ENCODE results near the gene CD274. TPM values are rescaled to one million over a fixed set of nuclear protein-coding genes. Genes with fewer than 3 reads are reported as not detected.
A peak's percentile ranks its signal among the peaks of the same experiment; 100 is the strongest.
"Not testable (repeated sequence)": the region's sequence is repeated elsewhere in the genome, so short reads cannot be mapped to it uniquely, and the experiment has no call there.

CD274 gene
- total RNA-seq, 1 donor from 2014 or later = not detected

- Mint-ChIP-seq H3K9me3 (ENCODE audit: unreplicated experiment) (peaks cover 4% of the 10 kb centered on the region), H3K27ac (ENCODE audit: unreplicated experiment) (no peak overlapping the region), H3K4me3 (ENCODE audit: unreplicated experiment) (no peak overlapping the region), H3K4me1 (ENCODE audit: low read depth, unreplicated experiment) (peaks cover 7% of the 10 kb centered on the region), H3K27me3 (ENCODE audit: unreplicated experiment) (no peaks in the 10 kb centered on the region), H3K36me3 (ENCODE audit: unreplicated experiment) (peaks cover 1% of the 10 kb centered on the region)
- TF ChIP-seq CTCF (IDR thresholded peaks at IDR 0.05; ENCODE audit: partially characterized antibody, unreplicated experiment) = no peak
- no peak for DNase-seq
Observed at GRCh38 chr9:5440426-5440825, 9.9 kb upstream of the CD274 start.

GRCh38 chr9:5441043-5441442, 9.3 kb upstream of the CD274 start:
- Mint-ChIP-seq H3K36me3 (ENCODE audit: unreplicated experiment) (no peaks in the 10 kb centered on the region), H3K9me3 (ENCODE audit: unreplicated experiment) (peaks cover 4% of the 10 kb centered on the region), H3K27me3 (ENCODE audit: unreplicated experiment) (no peaks in the 10 kb centered on the region), H3K4me1 (ENCODE audit: low read depth, unreplicated experiment) (peaks cover 7% of the 10 kb centered on the region), H3K27ac (ENCODE audit: unreplicated experiment) (no peak overlapping the region), H3K4me3 (ENCODE audit: unreplicated experiment) (no peak overlapping the region)
- TF ChIP-seq CTCF (IDR thresholded peaks at IDR 0.05; ENCODE audit: partially characterized antibody, unreplicated experiment) = no peak
- no peak for DNase-seq

- peak; percentile 21 for TF ChIP-seq CTCF (IDR thresholded peaks at IDR 0.05; ENCODE audit: partially characterized antibody, unreplicated experiment)
- Mint-ChIP-seq H3K9me3 (ENCODE audit: unreplicated experiment) (peaks cover 2% of the 10 kb centered on the region), H3K36me3 (ENCODE audit: unreplicated experiment) (no peaks in the 10 kb centered on the region), H3K27ac (ENCODE audit: unreplicated experiment) (no peak overlapping the region), H3K4me3 (ENCODE audit: unreplicated experiment) (no peak overlapping the region), H3K4me1 (ENCODE audit: low read depth, unreplicated experiment) (peaks cover 8% of the 10 kb centered on the region), H3K27me3 (ENCODE audit: unreplicated experiment) (no peaks in the 10 kb centered on the region)
- DNase-seq = no peak
Observed at GRCh38 chr9:5442400-5443011, 7.8 kb upstream of the CD274 start.

- Mint-ChIP-seq H3K27me3 (ENCODE audit: unreplicated experiment) (no peaks in the 10 kb centered on the region), H3K9me3 (ENCODE audit: unreplicated experiment) (no peaks in the 10 kb centered on the region), H3K27ac (ENCODE audit: unreplicated experiment) (no peak overlapping the region), H3K4me3 (ENCODE audit: unreplicated experiment) (no peak overlapping the region), H3K36me3 (ENCODE audit: unreplicated experiment) (no peaks in the 10 kb centered on the region), H3K4me1 (ENCODE audit: low read depth, unreplicated experiment) (peaks cover 4% of the 10 kb centered on the region)
- TF ChIP-seq CTCF (IDR thresholded peaks at IDR 0.05; ENCODE audit: partially characterized antibody, unreplicated experiment) = no peak
- no peak for DNase-seq
Observed at GRCh38 chr9:5443850-5444249, 6.5 kb upstream of the CD274 start.

- H3K36me3 Mint-ChIP-seq (ENCODE audit: unreplicated experiment); H3K9me3 Mint-ChIP-seq (ENCODE audit: unreplicated experiment); H3K4me1 Mint-ChIP-seq (ENCODE audit: low read depth, unreplicated experiment); DNase-seq; H3K4me3 Mint-ChIP-seq (ENCODE audit: unreplicated experiment); H3K27ac Mint-ChIP-seq (ENCODE audit: unreplicated experiment); H3K27me3 Mint-ChIP-seq (ENCODE audit: unreplicated experiment): not testable (repeated sequence)
Observed at GRCh38 chr9:5445096-5445495, 5.2 kb upstream of the CD274 start.
